A549 (cell line): ENCODE results near the gene RAB3B.

ENCODE experiments used
- BHLHE40 ChIP-seq: IDR thresholded peaks from 2 replicates; pipeline ENCODE4 v1.6.1; 2012; ENCODE audit warnings: low read depth, low read length, inconsistent platforms
- CEBPB ChIP-seq, 2 experiments: fragments of >200 bp in 1 of 2; sonication (Bioruptor Twin) in 1 of 2; formaldehyde crosslinking in 1 of 2; IDR thresholded peaks; 2 replicates each; pipeline ENCODE4 v1.6.1; 2012 to 2016
- KDM5A ChIP-seq: fragments of 200-600 bp; sonication (generic); IDR thresholded peaks from 2 replicates; pipeline ENCODE4 v1.6.1; 2016; ENCODE audit warnings: antibody characterized with exemption, mild to moderate bottlenecking
- POLR2A ChIP-seq: IDR thresholded peaks from 2 replicates; pipeline ENCODE4 v1.6.1; 2012; ENCODE audit warnings: mild to moderate bottlenecking, low read length
- RAD21 ChIP-seq, 2 experiments: fragments of >200 bp in 1 of 2; sonication (Bioruptor Twin) in 1 of 2; formaldehyde crosslinking in 1 of 2; IDR thresholded peaks in 1 of 2; conservative IDR thresholded peaks in 1 of 2; 2 replicates in 1 of 2; 3 replicates in 1 of 2; pipeline ENCODE4 v1.6.1; 2012 to 2018; ENCODE audit warnings: inconsistent platforms in 1 of 2
- RFX5 ChIP-seq: fragments of 450-650 bp; IDR thresholded peaks from 2 replicates; pipeline ENCODE4 v1.7.1; 2014; ENCODE audit warnings: antibody characterized with exemption, mild to moderate bottlenecking, moderate library complexity
- TFCP2L1 ChIP-seq: fragments of 250-450 bp; sonication (Bioruptor Pico); IDR thresholded peaks from 2 replicates; pipeline ENCODE4 v1.5.0; 2021; ENCODE audit warnings: mild to moderate bottlenecking
- TF ChIP-seq, protein P1 (sequence below): fragments of >200 bp; sonication (Bioruptor Twin); formaldehyde crosslinking; IDR thresholded peaks from 3 replicates; pipeline ENCODE4 v1.5.1; 2016
- TF ChIP-seq, protein P2 (sequence below): fragments of 200-600 bp; sonication (generic); IDR thresholded peaks from 2 replicates; pipeline ENCODE4 v1.6.1; 2016; ENCODE audit warnings: antibody characterized with exemption, mild to moderate bottlenecking, moderate library complexity
- TF ChIP-seq, protein P3 (sequence below): fragments of >200 bp; sonication (Bioruptor Twin); formaldehyde crosslinking; IDR thresholded peaks from 3 replicates; pipeline ENCODE4 v1.6.1; 2016

DNA sequence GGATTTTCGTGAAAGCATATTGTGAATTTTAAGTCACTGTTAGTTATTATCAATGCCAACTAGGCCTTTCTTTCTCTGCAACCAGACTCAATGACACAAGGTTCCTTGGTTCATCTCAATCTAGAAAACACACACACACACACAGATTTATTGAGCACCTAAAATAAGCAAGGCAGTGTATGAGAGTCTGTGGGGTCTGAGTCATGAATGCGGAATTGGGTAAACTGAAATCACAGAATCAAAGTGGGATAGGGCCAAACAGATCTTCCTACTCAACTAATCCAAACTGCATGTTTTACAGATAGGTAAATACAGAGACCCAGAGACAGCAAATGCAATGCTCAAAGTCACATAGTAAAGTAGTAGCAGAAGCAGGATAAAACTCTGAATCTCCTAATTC, 63.5 kb downstream of the RAB3B start:
- TF ChIP-seq CEBPB (IDR thresholded peaks at IDR 0.05) (no peak), BHLHE40 (no peak), TFCP2L1 (CRISPR knock-in tag) (no peak), RAD21 (conservative IDR thresholded peaks at IDR 0.05 in 1 of 2, IDR thresholded peaks at IDR 0.05 in 1 of 2) (no peak), RFX5 (no peak), POLR2A (no peak), KDM5A (no peak)
- TF ChIP-seq, protein P1, sequence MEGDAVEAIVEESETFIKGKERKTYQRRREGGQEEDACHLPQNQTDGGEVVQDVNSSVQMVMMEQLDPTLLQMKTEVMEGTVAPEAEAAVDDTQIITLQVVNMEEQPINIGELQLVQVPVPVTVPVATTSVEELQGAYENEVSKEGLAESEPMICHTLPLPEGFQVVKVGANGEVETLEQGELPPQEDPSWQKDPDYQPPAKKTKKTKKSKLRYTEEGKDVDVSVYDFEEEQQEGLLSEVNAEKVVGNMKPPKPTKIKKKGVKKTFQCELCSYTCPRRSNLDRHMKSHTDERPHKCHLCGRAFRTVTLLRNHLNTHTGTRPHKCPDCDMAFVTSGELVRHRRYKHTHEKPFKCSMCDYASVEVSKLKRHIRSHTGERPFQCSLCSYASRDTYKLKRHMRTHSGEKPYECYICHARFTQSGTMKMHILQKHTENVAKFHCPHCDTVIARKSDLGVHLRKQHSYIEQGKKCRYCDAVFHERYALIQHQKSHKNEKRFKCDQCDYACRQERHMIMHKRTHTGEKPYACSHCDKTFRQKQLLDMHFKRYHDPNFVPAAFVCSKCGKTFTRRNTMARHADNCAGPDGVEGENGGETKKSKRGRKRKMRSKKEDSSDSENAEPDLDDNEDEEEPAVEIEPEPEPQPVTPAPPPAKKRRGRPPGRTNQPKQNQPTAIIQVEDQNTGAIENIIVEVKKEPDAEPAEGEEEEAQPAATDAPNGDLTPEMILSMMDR = no peak
- TF ChIP-seq, protein P2, sequence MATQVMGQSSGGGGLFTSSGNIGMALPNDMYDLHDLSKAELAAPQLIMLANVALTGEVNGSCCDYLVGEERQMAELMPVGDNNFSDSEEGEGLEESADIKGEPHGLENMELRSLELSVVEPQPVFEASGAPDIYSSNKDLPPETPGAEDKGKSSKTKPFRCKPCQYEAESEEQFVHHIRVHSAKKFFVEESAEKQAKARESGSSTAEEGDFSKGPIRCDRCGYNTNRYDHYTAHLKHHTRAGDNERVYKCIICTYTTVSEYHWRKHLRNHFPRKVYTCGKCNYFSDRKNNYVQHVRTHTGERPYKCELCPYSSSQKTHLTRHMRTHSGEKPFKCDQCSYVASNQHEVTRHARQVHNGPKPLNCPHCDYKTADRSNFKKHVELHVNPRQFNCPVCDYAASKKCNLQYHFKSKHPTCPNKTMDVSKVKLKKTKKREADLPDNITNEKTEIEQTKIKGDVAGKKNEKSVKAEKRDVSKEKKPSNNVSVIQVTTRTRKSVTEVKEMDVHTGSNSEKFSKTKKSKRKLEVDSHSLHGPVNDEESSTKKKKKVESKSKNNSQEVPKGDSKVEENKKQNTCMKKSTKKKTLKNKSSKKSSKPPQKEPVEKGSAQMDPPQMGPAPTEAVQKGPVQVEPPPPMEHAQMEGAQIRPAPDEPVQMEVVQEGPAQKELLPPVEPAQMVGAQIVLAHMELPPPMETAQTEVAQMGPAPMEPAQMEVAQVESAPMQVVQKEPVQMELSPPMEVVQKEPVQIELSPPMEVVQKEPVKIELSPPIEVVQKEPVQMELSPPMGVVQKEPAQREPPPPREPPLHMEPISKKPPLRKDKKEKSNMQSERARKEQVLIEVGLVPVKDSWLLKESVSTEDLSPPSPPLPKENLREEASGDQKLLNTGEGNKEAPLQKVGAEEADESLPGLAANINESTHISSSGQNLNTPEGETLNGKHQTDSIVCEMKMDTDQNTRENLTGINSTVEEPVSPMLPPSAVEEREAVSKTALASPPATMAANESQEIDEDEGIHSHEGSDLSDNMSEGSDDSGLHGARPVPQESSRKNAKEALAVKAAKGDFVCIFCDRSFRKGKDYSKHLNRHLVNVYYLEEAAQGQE = no peak
- TF ChIP-seq, protein P3, sequence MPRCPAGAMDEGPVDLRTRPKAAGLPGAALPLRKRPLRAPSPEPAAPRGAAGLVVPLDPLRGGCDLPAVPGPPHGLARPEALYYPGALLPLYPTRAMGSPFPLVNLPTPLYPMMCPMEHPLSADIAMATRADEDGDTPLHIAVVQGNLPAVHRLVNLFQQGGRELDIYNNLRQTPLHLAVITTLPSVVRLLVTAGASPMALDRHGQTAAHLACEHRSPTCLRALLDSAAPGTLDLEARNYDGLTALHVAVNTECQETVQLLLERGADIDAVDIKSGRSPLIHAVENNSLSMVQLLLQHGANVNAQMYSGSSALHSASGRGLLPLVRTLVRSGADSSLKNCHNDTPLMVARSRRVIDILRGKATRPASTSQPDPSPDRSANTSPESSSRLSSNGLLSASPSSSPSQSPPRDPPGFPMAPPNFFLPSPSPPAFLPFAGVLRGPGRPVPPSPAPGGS = no peak
